HepG2 (cell line): Measurements from ENCODE around the gene NANOGP8. TPM values are rescaled to one million over a fixed set of nuclear protein-coding genes. Genes with fewer than 3 reads are reported as not detected.

Experiments used
- ATAC-seq: fragments of 200-7000 bp; cut with Tn5 transposase; 3 replicates; pipeline ENCODE4 v1.9.1; 2020; ENCODE audit warnings: mild to moderate bottlenecking, moderate library complexity
- BruUV-seq: library from RNA; stranded (reverse); fragments of 400-500 nt; replicated peaks from 2 replicates; lab custom pipeline; 2021; lab: Mats Ljungman, UMichigan
- CTCF ChIA-PET: fragments of 300-600 bp; formaldehyde crosslinking; extraction: SDS; loops from one replicate; lab custom pipeline; 2021; ENCODE audit warnings: low total read pairs, inconsistent platforms, low intra/inter-chr PET ratio; lab: Yijun Ruan, JAX
- POLR2A ChIA-PET: fragments of 350-600 bp; sonication (Branson Sonifier 250); formaldehyde crosslinking; loops from one replicate; lab custom pipeline; 2020; ENCODE audit warnings: antibody characterized with exemption, inconsistent platforms; lab: Yijun Ruan, JAX
- DNase-seq: peaks from one replicate; pipeline ENCODE4 v3.0.0-alpha.2; 2015; ENCODE audit warnings: low spot score
- FAIRE-seq: peaks from 3 replicates; lab custom pipeline; 2011; peaks lifted over from hg19 to GRCh38; lab: Jason Lieb, UNC
- H2AFZ ChIP-seq: one replicate; pipeline ENCODE4 v1.6.1; 2011; ENCODE audit warnings: low read length, inconsistent platforms
- H3K27ac ChIP-seq: fragments of 300-600 bp; 3 replicates; pipeline ENCODE4 v1.8.0; 2011; ENCODE audit warnings: mixed run types, mild to moderate bottlenecking, mixed read lengths, low read length, inconsistent platforms; ENCODE audit not compliant: insufficient read depth; ENCODE audit errors: extremely low read length
- H3K27me3 ChIP-seq, 2 experiments: fragments of 200-600 bp in 1 of 2; 2 replicates in 1 of 2; 3 replicates in 1 of 2; pipeline versions ENCODE4 v1.6.0 to v1.8.0; 2011; ENCODE audit warnings: low read length in 2 of 2, mild to moderate bottlenecking in 2 of 2, moderate library complexity in 2 of 2, inconsistent platforms in 1 of 2; ENCODE audit not compliant: insufficient read depth in 2 of 2, control insufficient read depth in 1 of 2
- H3K36me3 ChIP-seq, 2 experiments: fragments of 200-600 bp in 1 of 2; replicated peaks in 1 of 2; 2 replicates in 1 of 2; 3 replicates in 1 of 2; pipeline versions ENCODE4 v1.5.1 to v1.8.0; 2011; ENCODE audit warnings: low read length in 2 of 2, inconsistent platforms in 1 of 2; ENCODE audit not compliant: insufficient read depth in 2 of 2, control insufficient read depth in 1 of 2
- H3K4me1 ChIP-seq: 2 replicates; pipeline ENCODE4 v1.5.1; 2012; ENCODE audit warnings: low read length, inconsistent platforms; ENCODE audit not compliant: insufficient read depth
- H3K4me2 ChIP-seq: 2 replicates; pipeline ENCODE4 v1.6.0; 2011; ENCODE audit warnings: low read depth, low read length, inconsistent platforms
- H3K4me3 ChIP-seq, 3 experiments: fragments of 200-600 bp in 1 of 3; sonication (generic), shearing (Covaris generic) in 1 of 3; replicated peaks in 1 of 3; 2 replicates each; pipeline ENCODE4 v1.5.1; 2011 to 2016; ENCODE audit warnings: low read length in 3 of 3, inconsistent platforms in 2 of 3, low read depth in 2 of 3, mild to moderate bottlenecking in 2 of 3, control low read depth in 1 of 3, mixed read lengths in 1 of 3; ENCODE audit not compliant: insufficient read depth in 1 of 3
- H3K79me2 ChIP-seq: one replicate; pipeline ENCODE4 v1.6.1; 2011; ENCODE audit warnings: low read length, inconsistent platforms; ENCODE audit not compliant: insufficient read depth
- H3K9ac ChIP-seq: 2 replicates; pipeline ENCODE4 v1.6.0; 2011; ENCODE audit warnings: mild to moderate bottlenecking, low read depth, low read length, inconsistent platforms; ENCODE audit not compliant: insufficient read depth
- H3K9me3 ChIP-seq: 2 replicates; pipeline ENCODE4 v1.5.1; 2012; ENCODE audit warnings: mild to moderate bottlenecking, low read length
- H4K20me1 ChIP-seq: 2 replicates; pipeline ENCODE4 v1.6.0; 2011; ENCODE audit warnings: inconsistent platforms, mild to moderate bottlenecking, low read length, moderate library complexity; ENCODE audit not compliant: insufficient read depth
- AGO1 ChIP-seq: fragments of 200-400 bp; formaldehyde crosslinking; IDR thresholded peaks from 2 replicates; pipeline ENCODE4 v1.6.1; 2017; ENCODE audit warnings: mild to moderate bottlenecking, low read depth, low read length, moderate library complexity; ENCODE audit not compliant: poor library complexity, severe bottlenecking
- BCL6 ChIP-seq: IDR thresholded peaks from 2 replicates; pipeline ENCODE4 v1.6.1; 2016; ENCODE audit warnings: missing genetic modification reagents, missing compliant biosample characterization
- CCDC6 ChIP-seq: sonication (generic); formaldehyde crosslinking; IDR thresholded peaks from 2 replicates; pipeline ENCODE4 v1.8.1; 2022; ENCODE audit warnings: mild to moderate bottlenecking, missing genetic modification reagents, moderate library complexity
- FOSL1 ChIP-seq: sonication (generic); formaldehyde crosslinking; IDR thresholded peaks from 2 replicates; pipeline ENCODE4 v1.9.0; 2021; ENCODE audit warnings: missing genetic modification reagents, borderline replicate concordance
- HHEX ChIP-seq: IDR thresholded peaks from 2 replicates; pipeline ENCODE4 v1.6.1; 2016; ENCODE audit warnings: control low read depth
- HMG20A ChIP-seq: IDR thresholded peaks from 2 replicates; pipeline ENCODE4 v1.6.1; 2016; ENCODE audit warnings: borderline replicate concordance
- LCORL ChIP-seq, 2 experiments: fragments of 450-650 bp in 1 of 2; sonication (generic) in 1 of 2; formaldehyde crosslinking in 1 of 2; IDR thresholded peaks; 2 replicates each; pipeline versions ENCODE4 v1.5.0 to v1.6.1; 2017 to 2020; ENCODE audit warnings: antibody characterized with exemption in 1 of 2, missing genetic modification reagents in 1 of 2
- NFYC ChIP-seq: IDR thresholded peaks from 2 replicates; pipeline ENCODE4 v1.6.1; 2016; ENCODE audit warnings: missing genetic modification reagents, missing compliant biosample characterization
- PAF1 ChIP-seq: IDR thresholded peaks from 2 replicates; pipeline ENCODE4 v1.6.1; 2016; ENCODE audit warnings: missing genetic modification reagents, missing compliant biosample characterization
- SNAPC5 ChIP-seq: sonication (generic); formaldehyde crosslinking; IDR thresholded peaks from 2 replicates; pipeline ENCODE4 v1.8.1; 2023; ENCODE audit warnings: mild to moderate bottlenecking, missing genetic modification reagents, borderline replicate concordance
- TBX3 ChIP-seq: fragments of 450-650 bp; IDR thresholded peaks from 2 replicates; pipeline ENCODE4 v1.6.1; 2017; ENCODE audit warnings: antibody characterized with exemption, mild to moderate bottlenecking, inconsistent platforms, borderline replicate concordance
- TCF12 ChIP-seq, 2 experiments: fragments of 450-650 bp in 1 of 2; sonication (generic) in 1 of 2; formaldehyde crosslinking in 1 of 2; IDR thresholded peaks; 2 replicates each; pipeline versions ENCODE4 v1.6.1 to v1.8.0; 2017 to 2022; ENCODE audit warnings: antibody characterized with exemption in 1 of 2, mild to moderate bottlenecking in 1 of 2, missing genetic modification reagents in 1 of 2, moderate library complexity in 1 of 2
- TEAD3 ChIP-seq: optimal IDR thresholded peaks from 2 replicates; pipeline ENCODE3; 2016; ENCODE audit warnings: borderline replicate concordance
- TFE3 ChIP-seq: IDR thresholded peaks from 2 replicates; pipeline ENCODE4 v1.6.1; 2016
- ZC3H13 ChIP-seq: sonication (generic); formaldehyde crosslinking; IDR thresholded peaks from 2 replicates; pipeline ENCODE4 v1.8.1; 2023; ENCODE audit warnings: mild to moderate bottlenecking, missing genetic modification reagents, moderate library complexity
- ZNF446 ChIP-seq: sonication (generic); formaldehyde crosslinking; IDR thresholded peaks from 2 replicates; pipeline ENCODE4 v1.5.0; 2020; ENCODE audit warnings: mild to moderate bottlenecking, missing genetic modification reagents
- ZNF563 ChIP-seq: sonication (generic); formaldehyde crosslinking; IDR thresholded peaks from 2 replicates; pipeline ENCODE4 v1.8.0; 2022; ENCODE audit warnings: mild to moderate bottlenecking, moderate library complexity, missing genetic modification reagents
- WGBS: methylation state at CpG from one replicate; pipeline ENCODE4 v1.1.6; 2017; ENCODE audit warnings: low lambda C conversion rate; 5-methylcytosine and 5-hydroxymethylcytosine counted together
- in situ Hi-C: cut with HindIII; loops from 2 replicates; pipeline ENCODE4 v1.10.0; 2017; ENCODE audit warnings: low pct_unique_long_range_greater_than_20kb; ENCODE audit not compliant: extremely low pct_ligation_motif_present
- intact Hi-C: fragments of 100-400 bp; cut with micrococcal nuclease; formaldehyde crosslinking; loops from one replicate; pipeline ENCODE4 v1.10.0; 2022; ENCODE audit not compliant: unreplicated experiment
- polyA plus RNA-seq, 8 experiments: library from polyadenylated mRNA; depleted of rRNA in 3 of 8; stranded (reverse) in 7 of 8; unstranded in 1 of 8; fragments of >200 nt; fragmentation: Illumina TruSeq in 4 of 8; extraction: Trizol in 4 of 8; gene quantifications; 2 replicates each; pipeline versions ENCODE4 v1.2.1 to v1.2.3, GENCODE V29; 2011 to 2016; ENCODE audit warnings: low read depth in 4 of 8, missing spikeins in 1 of 8, mixed read lengths in 1 of 8; ENCODE audit not compliant: insufficient read depth in 1 of 8
- total RNA-seq, 5 experiments: library from RNA; depleted of rRNA; stranded (reverse); fragments of >200 nt; fragmentation: Illumina TruSeq; extraction: Trizol; gene quantifications; 2 replicates each; pipeline ENCODE4 v1.2.3, GENCODE V29; 2016; ENCODE audit warnings: low read depth in 1 of 5
- TF ChIP-seq, protein P1 (sequence below): sonication (generic); formaldehyde crosslinking; IDR thresholded peaks from 2 replicates; pipeline ENCODE4 v1.8.0; 2022; ENCODE audit warnings: missing genetic modification reagents, mild to moderate bottlenecking, inconsistent platforms, borderline replicate concordance

The NANOGP8 gene
- total and polyA plus RNA-seq, 2 of the 13 experiments (the other 11 are each of a cell fraction or from before 2014, with no cell fraction given): 0.27 TPM; not detected in 1

- in situ Hi-C loops: no loop called here
- Histone ChIP-seq H3K27ac (no peak overlapping the region), H3K9me3 (no peaks in the 10 kb centered on the region), H3K4me3 (no peak overlapping the region)
- no peak for ATAC-seq
- TF ChIP-seq BCL6 (CRISPR knock-in tag) (peak; percentile 80), TCF12 (IDR thresholded peaks at IDR 0.05) (no peak), TCF12 (CRISPR knock-in tag; IDR thresholded peaks at IDR 0.05) (no peak)
- TF ChIP-seq, all 625 proteins: peak for 1
- no peak overlapping the region for H2AFZ ChIP-seq
- H3K9ac ChIP-seq: no peak overlapping the region
- H4K20me1 ChIP-seq: no peaks in the 10 kb centered on the region
- CTCF ChIA-PET: no interaction called here
- H3K79me2 ChIP-seq: no peaks in the 10 kb centered on the region
- no peak for DNase-seq
- H3K36me3 ChIP-seq: no peaks in the 10 kb centered on the region
- POLR2A ChIA-PET: no interaction called here
- H3K4me2 ChIP-seq: no peak overlapping the region
- BruUV-seq: no TSS peak
- intact Hi-C loops: no loop called here
- 85% methylated on average over 6 of the region's 6 CpGs for WGBS
- H3K27me3 ChIP-seq: no peaks in the 10 kb centered on the region
- no peak for FAIRE-seq
- H3K4me1 ChIP-seq: peaks cover 8% of the 10 kb centered on the region
Observed at GRCh38 chr15:35120173-35120572, 35.1 kb upstream of the NANOGP8 start.

DNA sequence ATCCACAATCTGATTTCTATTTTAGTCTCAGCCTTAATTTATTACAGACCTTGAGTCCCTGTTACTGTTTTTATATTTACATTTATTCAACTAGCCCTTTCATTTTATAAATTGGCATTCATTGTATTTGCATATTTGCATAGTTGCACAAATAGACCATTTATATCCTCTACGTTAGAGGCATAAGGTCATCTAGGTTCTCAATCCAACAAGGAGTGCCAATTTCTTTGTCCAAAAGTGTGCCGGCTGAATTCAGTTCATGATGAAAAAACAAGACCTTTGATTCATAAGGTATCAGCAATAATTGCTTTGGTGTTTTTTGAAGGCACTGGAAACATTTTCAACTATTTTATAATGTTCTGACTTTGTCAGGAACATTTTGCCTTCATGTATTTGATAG is 33.9 kb upstream of the NANOGP8 start:
- no peak for DNase-seq
- BruUV-seq: no TSS peak
- ATAC-seq: no peak
- Histone ChIP-seq H3K4me1 (peaks cover 19% of the 10 kb centered on the region), H3K36me3 (no peaks in the 10 kb centered on the region), H3K9ac (no peak overlapping the region), H3K79me2 (no peaks in the 10 kb centered on the region), H3K27me3 (no peaks in the 10 kb centered on the region), H3K9me3 (no peaks in the 10 kb centered on the region), H3K4me3 (no peak overlapping the region), H4K20me1 (no peaks in the 10 kb centered on the region), H3K27ac (no peak overlapping the region), H3K4me2 (no peak overlapping the region), H2AFZ (no peak overlapping the region)
- no peak for FAIRE-seq
- WGBS: 73% methylated on average over 2 of the region's 2 CpGs
- in situ Hi-C loops (no loop called here), intact Hi-C loops (no loop called here)
- POLR2A ChIA-PET: no interaction called here
- CTCF ChIA-PET: no interaction called here
- no peak for TF ChIP-seq CCDC6 (CRISPR knock-in tag)
- no peak for TF ChIP-seq ZNF563 (CRISPR knock-in tag)
- no peak for TF ChIP-seq HMG20A (CRISPR knock-in tag)
- TF ChIP-seq PAF1 (CRISPR knock-in tag): no peak
- TF ChIP-seq FOSL1: no peak
- no peak for TF ChIP-seq TEAD3 (CRISPR knock-in tag)
- no peak for TF ChIP-seq TBX3
- TF ChIP-seq HHEX (CRISPR knock-in tag): no peak
- TF ChIP-seq LCORL (IDR thresholded peaks at IDR 0.05): no peak
- TF ChIP-seq LCORL (CRISPR knock-in tag; IDR thresholded peaks at IDR 0.05): no peak
- TF ChIP-seq AGO1: no peak
- no peak for TF ChIP-seq SNAPC5 (CRISPR knock-in tag)
- no peak for TF ChIP-seq NFYC (CRISPR knock-in tag)
- no peak for TF ChIP-seq ZNF446 (CRISPR knock-in tag)
- no peak for TF ChIP-seq TFE3 (CRISPR knock-in tag)
- no peak for TF ChIP-seq ZC3H13 (CRISPR knock-in tag)
- TF ChIP-seq, protein P1, sequence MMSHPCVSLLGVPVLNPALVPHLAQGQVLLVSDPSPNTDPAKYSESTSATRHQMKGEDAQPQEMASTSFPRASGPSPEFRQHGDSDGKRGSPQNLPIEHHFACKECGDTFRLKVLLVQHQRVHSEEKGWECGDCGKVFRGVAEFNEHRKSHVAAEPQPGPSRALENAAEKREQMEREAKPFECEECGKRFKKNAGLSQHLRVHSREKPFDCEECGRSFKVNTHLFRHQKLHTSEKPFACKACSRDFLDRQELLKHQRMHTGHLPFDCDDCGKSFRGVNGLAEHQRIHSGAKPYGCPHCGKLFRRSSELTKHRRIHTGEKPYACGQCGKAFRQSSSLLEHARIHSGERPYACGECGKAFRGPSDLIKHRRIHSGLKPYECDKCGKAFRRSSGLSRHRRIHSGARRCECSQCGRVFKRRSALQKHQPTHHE (CRISPR knock-in tag): no peak
